ENCODE measurements around the gene DCAF4.
"Not testable (repeated sequence)": the region's sequence is repeated elsewhere in the genome, so short reads cannot be mapped to it uniquely, and the experiment has no call there.

DCAF4 gene

GRCh38 chr14:72939630-72940029, 13.4 kb downstream of the DCAF4 start:
- no peak for DNase-seq

- DNase-seq = no peak
Measured at GRCh38 chr14:72941286-72941985, 15.2 kb downstream of the DCAF4 start.

GRCh38 chr14:72942934-72943333, 16.7 kb downstream of the DCAF4 start:
- no peak for DNase-seq

GRCh38 chr14:72943876-72944430, 17.7 kb downstream of the DCAF4 start:
- no peak for DNase-seq

- no peak for DNase-seq
Measured at GRCh38 chr14:72945356-72946027, 19.2 kb downstream of the DCAF4 start.

- no peak for DNase-seq
Measured at GRCh38 chr14:72946491-72946890, 20.2 kb downstream of the DCAF4 start.

GRCh38 chr14:72947366-72948160, 21.3 kb downstream of the DCAF4 start:
- no peak for DNase-seq

GRCh38 chr14:72948481-72949138, 22.3 kb downstream of the DCAF4 start:
- peak; percentile 60 for DNase-seq

- no peak for DNase-seq
Measured at GRCh38 chr14:72952171-72952570, 25.9 kb downstream of the DCAF4 start.

GRCh38 chr14:72956741-72957140, 30.5 kb downstream of the DCAF4 start:
- not testable (repeated sequence) for DNase-seq

GRCh38 chr14:72957213-72957612, 30.9 kb downstream of the DCAF4 start:
- DNase-seq = no peak

- no peak for DNase-seq
Measured at GRCh38 chr14:72958548-72958947, 32.3 kb downstream of the DCAF4 start.

- DNase-seq = not testable (repeated sequence)
Measured at GRCh38 chr14:72961016-72961415, 34.8 kb downstream of the DCAF4 start.

- DNase-seq = no peak
Measured at GRCh38 chr14:72961579-72962335, 35.5 kb downstream of the DCAF4 start.

- not testable (repeated sequence) for DNase-seq
Measured at GRCh38 chr14:72962336-72962754, 36.1 kb downstream of the DCAF4 start.

- DNase-seq = no peak
Measured at GRCh38 chr14:72962829-72963312, 36.6 kb downstream of the DCAF4 start.

- DNase-seq = no peak
Measured at GRCh38 chr14:72965249-72965648, 39.0 kb downstream of the DCAF4 start.

- no peak for DNase-seq
Measured at GRCh38 chr14:72966038-72966437, 39.8 kb downstream of the DCAF4 start.

- DNase-seq = no peak
Measured at GRCh38 chr14:72968316-72968715, 42.1 kb downstream of the DCAF4 start.

- no peak for DNase-seq
Measured at GRCh38 chr14:72970058-72970630, 43.9 kb downstream of the DCAF4 start.

GRCh38 chr14:72970824-72971434, 44.7 kb downstream of the DCAF4 start:
- DNase-seq = no peak

Measured in CD4-positive, alpha-beta T cell treated with Interleukin-4 for 4 hours (primary cell).